Neural cell (in vitro differentiated cells): Measurements from ENCODE around the gene MEP1A. TPM values are rescaled to one million over a fixed set of nuclear protein-coding genes. Genes with fewer than 3 reads are reported as not detected.

Experiments used
- H2AFZ ChIP-seq: fragments of 200-600, 300-800 bp; sonication (generic), shearing (Covaris generic); 2 replicates; pipeline ENCODE4 v1.6.0; 2014; ENCODE audit warnings: low read depth, mild to moderate bottlenecking, antibody characterized with exemption, low read length, moderate library complexity
- H3F3A ChIP-seq: fragments of 200-600 bp; shearing (Covaris generic); 2 replicates; pipeline ENCODE4 v1.6.1; 2016; ENCODE audit warnings: mild to moderate bottlenecking, moderate library complexity, mixed read lengths, antibody characterized with exemption, low read length; ENCODE audit not compliant: insufficient read depth, poor library complexity, severe bottlenecking
- H3K27ac ChIP-seq: fragments of 200-600, 300-800 bp; sonication (generic), shearing (Covaris generic); 2 replicates; pipeline ENCODE4 v1.5.1; 2014; ENCODE audit warnings: mild to moderate bottlenecking, low read length, moderate library complexity
- H3K27me3 ChIP-seq: fragments of 300-800, 200-600 bp; sonication (generic), shearing (Covaris generic); 2 replicates; pipeline ENCODE4 v1.6.0; 2014; ENCODE audit warnings: mild to moderate bottlenecking, low read depth, low read length, moderate library complexity; ENCODE audit not compliant: insufficient read depth
- H3K36me3 ChIP-seq: fragments of 300-800, 200-600 bp; sonication (generic), shearing (Covaris generic); 2 replicates; pipeline ENCODE4 v1.5.1; 2014; ENCODE audit warnings: mild to moderate bottlenecking, antibody characterized with exemption, low read length, moderate library complexity; ENCODE audit not compliant: insufficient read depth
- H3K4me2 ChIP-seq: fragments of 300-800, 200-600 bp; sonication (generic), shearing (Covaris generic); 2 replicates; pipeline ENCODE4 v1.6.0; 2014; ENCODE audit warnings: mild to moderate bottlenecking, low read length
- H3K4me3 ChIP-seq: fragments of 300-800, 200-600 bp; sonication (generic), shearing (Covaris generic); 2 replicates; pipeline ENCODE4 v1.5.1; 2014; ENCODE audit warnings: mild to moderate bottlenecking, low read length, moderate library complexity
- H3K79me2 ChIP-seq: fragments of 200-600 bp; shearing (Covaris generic); replicated peaks from 2 replicates; pipeline ENCODE4 v1.6.0; 2014; ENCODE audit warnings: mild to moderate bottlenecking, low read length, moderate library complexity; ENCODE audit not compliant: insufficient read depth
- H3K9ac ChIP-seq: fragments of 300-800, 200-600 bp; sonication (generic), shearing (Covaris generic); 2 replicates; pipeline ENCODE4 v1.6.1; 2016; ENCODE audit warnings: mild to moderate bottlenecking, low read length, mixed read lengths
- H3K9me2 ChIP-seq: fragments of 200-600 bp; shearing (Covaris generic); 2 replicates; pipeline ENCODE4 v1.6.1; 2016; ENCODE audit warnings: mild to moderate bottlenecking, low read length, mixed read lengths; ENCODE audit not compliant: insufficient read depth
- H3K9me3 ChIP-seq: fragments of 200-600, 300-800 bp; sonication (generic), shearing (Covaris generic); 2 replicates; pipeline ENCODE4 v1.6.1; 2016; ENCODE audit warnings: mild to moderate bottlenecking, mixed run types, low read length, moderate library complexity, mixed read lengths
- H4K20me1 ChIP-seq: fragments of 200-600 bp; shearing (Covaris generic); 2 replicates; pipeline ENCODE4 v1.6.1; 2016; ENCODE audit warnings: mild to moderate bottlenecking, mixed run types; ENCODE audit not compliant: insufficient read depth
- EP300 ChIP-seq: fragments of 450-650 bp; conservative IDR thresholded peaks from 2 replicates; pipeline ENCODE4 v1.6.1; 2014; ENCODE audit warnings: antibody characterized with exemption, mild to moderate bottlenecking, moderate library complexity; ENCODE audit not compliant: poor library complexity, severe bottlenecking
- EZH2 ChIP-seq: fragments of 200-600, 300-800 bp; shearing (Covaris generic), sonication (generic); IDR thresholded peaks from 2 replicates; pipeline ENCODE4 v1.6.1; 2014; ENCODE audit warnings: antibody characterized with exemption, low read length, borderline replicate concordance, mild to moderate bottlenecking; ENCODE audit not compliant: insufficient read depth, poor library complexity, severe bottlenecking
- MXI1 ChIP-seq: fragments of 450-650 bp; conservative IDR thresholded peaks from 2 replicates; pipeline ENCODE4 v1.6.1; 2014; ENCODE audit warnings: antibody characterized with exemption, mild to moderate bottlenecking; ENCODE audit not compliant: poor library complexity, severe bottlenecking
- POLR2AphosphoS5 ChIP-seq: IDR thresholded peaks from 2 replicates; pipeline ENCODE4 v1.6.1; 2012
- RAD21 ChIP-seq: fragments of 450-650 bp; conservative IDR thresholded peaks from 2 replicates; pipeline ENCODE4 v1.6.1; 2014; ENCODE audit warnings: antibody characterized with exemption, mild to moderate bottlenecking, moderate library complexity
- SMC3 ChIP-seq: fragments of 450-650 bp; conservative IDR thresholded peaks from 2 replicates; pipeline ENCODE4 v1.6.1; 2014; ENCODE audit warnings: antibody characterized with exemption, mild to moderate bottlenecking, moderate library complexity; ENCODE audit not compliant: poor library complexity
- TAF1 ChIP-seq: IDR thresholded peaks from 2 replicates; pipeline ENCODE4 v1.6.1; 2012; ENCODE audit warnings: low read depth
- polyA plus RNA-seq: library from polyadenylated mRNA; depleted of rRNA; stranded (reverse); fragments of >200 nt; gene quantifications from 2 replicates; pipeline ENCODE4 v1.2.3, GENCODE V29; 2014
- TF ChIP-seq, protein P1 (sequence below): IDR thresholded peaks from 2 replicates; pipeline ENCODE4 v1.6.1; 2012; ENCODE audit warnings: borderline replicate concordance
- TF ChIP-seq, protein P2 (sequence below): fragments of 450-650 bp; IDR thresholded peaks from 2 replicates; pipeline ENCODE4 v1.5.1; 2014; ENCODE audit warnings: antibody characterized with exemption, mild to moderate bottlenecking, moderate library complexity; ENCODE audit not compliant: poor library complexity, severe bottlenecking

The MEP1A gene
- polyA plus RNA-seq, 1 donor from 2014 or later = not detected

DNA sequence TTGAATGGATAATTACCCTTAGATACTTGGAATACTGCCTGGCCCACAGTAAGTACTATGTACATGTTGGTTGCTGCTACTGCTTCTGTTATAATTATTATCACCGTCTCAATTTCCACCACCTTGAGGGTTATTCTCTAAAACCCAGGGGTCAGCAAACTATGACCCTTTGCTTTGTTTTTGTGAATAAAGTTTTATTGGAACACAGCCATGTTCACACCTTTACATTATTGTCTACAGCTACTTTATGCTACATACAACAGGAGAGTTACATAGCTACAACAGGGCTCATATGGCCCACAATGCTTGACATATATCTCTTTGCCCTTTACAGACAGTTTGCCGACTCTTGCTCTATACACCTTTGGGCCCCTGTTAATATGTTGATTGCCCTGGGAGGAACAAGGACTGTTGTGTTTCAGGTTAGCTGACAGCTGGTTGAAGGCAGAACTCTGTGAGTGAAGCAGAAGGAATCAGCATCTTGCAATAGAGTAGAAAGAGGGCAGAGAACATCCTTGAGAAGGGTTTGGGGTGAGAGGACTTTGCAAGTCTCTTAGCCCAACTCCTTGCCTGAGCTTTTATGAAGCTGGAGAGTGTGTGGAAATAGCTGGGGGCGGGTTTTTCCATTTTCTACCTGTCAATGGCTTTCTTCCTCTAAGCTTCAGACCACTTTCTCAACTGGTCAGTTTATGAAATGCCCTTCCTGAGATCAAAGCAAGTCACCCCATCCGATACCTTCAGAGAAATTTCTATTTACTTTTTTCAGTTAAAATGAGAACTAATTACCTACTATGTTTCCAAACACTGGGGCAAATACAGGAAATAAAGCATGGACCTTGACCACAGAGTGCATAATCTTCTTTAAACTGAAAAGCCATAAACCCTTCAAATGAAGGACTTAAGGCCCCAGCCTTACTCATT, 3.5 kb upstream of the MEP1A start:
- Histone ChIP-seq H3F3A (no peaks in the 10 kb centered on the region), H3K36me3 (no peaks in the 10 kb centered on the region), H3K27me3 (no peaks in the 10 kb centered on the region), H4K20me1 (no peaks in the 10 kb centered on the region), H3K9ac (no peak overlapping the region), H3K4me2 (no peak overlapping the region), H3K9me2 (no peaks in the 10 kb centered on the region), H2AFZ (no peak overlapping the region), H3K9me3 (no peaks in the 10 kb centered on the region), H3K4me3 (no peak overlapping the region), H3K79me2 (no peaks in the 10 kb centered on the region), H3K27ac (no peak overlapping the region)
- TF ChIP-seq, protein P1, sequence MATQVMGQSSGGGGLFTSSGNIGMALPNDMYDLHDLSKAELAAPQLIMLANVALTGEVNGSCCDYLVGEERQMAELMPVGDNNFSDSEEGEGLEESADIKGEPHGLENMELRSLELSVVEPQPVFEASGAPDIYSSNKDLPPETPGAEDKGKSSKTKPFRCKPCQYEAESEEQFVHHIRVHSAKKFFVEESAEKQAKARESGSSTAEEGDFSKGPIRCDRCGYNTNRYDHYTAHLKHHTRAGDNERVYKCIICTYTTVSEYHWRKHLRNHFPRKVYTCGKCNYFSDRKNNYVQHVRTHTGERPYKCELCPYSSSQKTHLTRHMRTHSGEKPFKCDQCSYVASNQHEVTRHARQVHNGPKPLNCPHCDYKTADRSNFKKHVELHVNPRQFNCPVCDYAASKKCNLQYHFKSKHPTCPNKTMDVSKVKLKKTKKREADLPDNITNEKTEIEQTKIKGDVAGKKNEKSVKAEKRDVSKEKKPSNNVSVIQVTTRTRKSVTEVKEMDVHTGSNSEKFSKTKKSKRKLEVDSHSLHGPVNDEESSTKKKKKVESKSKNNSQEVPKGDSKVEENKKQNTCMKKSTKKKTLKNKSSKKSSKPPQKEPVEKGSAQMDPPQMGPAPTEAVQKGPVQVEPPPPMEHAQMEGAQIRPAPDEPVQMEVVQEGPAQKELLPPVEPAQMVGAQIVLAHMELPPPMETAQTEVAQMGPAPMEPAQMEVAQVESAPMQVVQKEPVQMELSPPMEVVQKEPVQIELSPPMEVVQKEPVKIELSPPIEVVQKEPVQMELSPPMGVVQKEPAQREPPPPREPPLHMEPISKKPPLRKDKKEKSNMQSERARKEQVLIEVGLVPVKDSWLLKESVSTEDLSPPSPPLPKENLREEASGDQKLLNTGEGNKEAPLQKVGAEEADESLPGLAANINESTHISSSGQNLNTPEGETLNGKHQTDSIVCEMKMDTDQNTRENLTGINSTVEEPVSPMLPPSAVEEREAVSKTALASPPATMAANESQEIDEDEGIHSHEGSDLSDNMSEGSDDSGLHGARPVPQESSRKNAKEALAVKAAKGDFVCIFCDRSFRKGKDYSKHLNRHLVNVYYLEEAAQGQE = no peak
- TF ChIP-seq POLR2AphosphoS5 (no peak), MXI1 (no peak), RAD21 (no peak), TAF1 (no peak), EZH2 (no peak), EP300 (no peak), SMC3 (no peak)
- TF ChIP-seq, protein P2, sequence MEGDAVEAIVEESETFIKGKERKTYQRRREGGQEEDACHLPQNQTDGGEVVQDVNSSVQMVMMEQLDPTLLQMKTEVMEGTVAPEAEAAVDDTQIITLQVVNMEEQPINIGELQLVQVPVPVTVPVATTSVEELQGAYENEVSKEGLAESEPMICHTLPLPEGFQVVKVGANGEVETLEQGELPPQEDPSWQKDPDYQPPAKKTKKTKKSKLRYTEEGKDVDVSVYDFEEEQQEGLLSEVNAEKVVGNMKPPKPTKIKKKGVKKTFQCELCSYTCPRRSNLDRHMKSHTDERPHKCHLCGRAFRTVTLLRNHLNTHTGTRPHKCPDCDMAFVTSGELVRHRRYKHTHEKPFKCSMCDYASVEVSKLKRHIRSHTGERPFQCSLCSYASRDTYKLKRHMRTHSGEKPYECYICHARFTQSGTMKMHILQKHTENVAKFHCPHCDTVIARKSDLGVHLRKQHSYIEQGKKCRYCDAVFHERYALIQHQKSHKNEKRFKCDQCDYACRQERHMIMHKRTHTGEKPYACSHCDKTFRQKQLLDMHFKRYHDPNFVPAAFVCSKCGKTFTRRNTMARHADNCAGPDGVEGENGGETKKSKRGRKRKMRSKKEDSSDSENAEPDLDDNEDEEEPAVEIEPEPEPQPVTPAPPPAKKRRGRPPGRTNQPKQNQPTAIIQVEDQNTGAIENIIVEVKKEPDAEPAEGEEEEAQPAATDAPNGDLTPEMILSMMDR = no peak

- H3K9me3 ChIP-seq = no peaks in the 10 kb centered on the region
- no peak overlapping the region for H3K27ac ChIP-seq
- no peak overlapping the region for H3K9ac ChIP-seq
- TF ChIP-seq POLR2AphosphoS5 (no peak), RAD21 (no peak)
- no peak overlapping the region for H2AFZ ChIP-seq
- H3F3A ChIP-seq = no peaks in the 10 kb centered on the region
- no peaks in the 10 kb centered on the region for H3K36me3 ChIP-seq
- H3K27me3 ChIP-seq = no peaks in the 10 kb centered on the region
- no peaks in the 10 kb centered on the region for H4K20me1 ChIP-seq
- H3K79me2 ChIP-seq = no peaks in the 10 kb centered on the region
- H3K4me2 ChIP-seq = no peak overlapping the region
- no peak overlapping the region for H3K4me3 ChIP-seq
- no peaks in the 10 kb centered on the region for H3K9me2 ChIP-seq
These were observed 2.8 kb upstream of the MEP1A start for GRCh38 chr6:46790355-46790874.
